WTC11 (cell line): Measurements from ENCODE around the gene AKR1E2. TPM values are rescaled to one million over a fixed set of nuclear protein-coding genes. Genes with fewer than 3 reads are reported as not detected.

Source experiments
- CBFB ChIP-seq: sonication (generic); formaldehyde crosslinking; IDR thresholded peaks from 2 replicates; pipeline ENCODE4 v1.8.1; 2022; ENCODE audit warnings: mild to moderate bottlenecking, low read depth, missing genetic modification reagents
- ETV6 ChIP-seq: sonication (generic); formaldehyde crosslinking; IDR thresholded peaks from 2 replicates; pipeline ENCODE4 v1.8.1; 2022; ENCODE audit warnings: mild to moderate bottlenecking, missing genetic modification reagents
- JAZF1 ChIP-seq: fragments of 250-450 bp; sonication (Bioruptor Pico); IDR thresholded peaks from 2 replicates; pipeline ENCODE4 v1.9.0; 2021; ENCODE audit warnings: moderate library complexity, mild to moderate bottlenecking, inconsistent platforms
- KAT7 ChIP-seq: sonication (generic); formaldehyde crosslinking; IDR thresholded peaks from 2 replicates; pipeline ENCODE4 v1.8.1; 2023; ENCODE audit warnings: missing genetic modification reagents, mild to moderate bottlenecking, borderline replicate concordance
- OVOL2 ChIP-seq: fragments of 250-450 bp; sonication (Bioruptor Pico); IDR thresholded peaks from 2 replicates; pipeline ENCODE4 v1.9.0; 2021; ENCODE audit warnings: mild to moderate bottlenecking, borderline replicate concordance
- PRRX2 ChIP-seq: fragments of 250-450 bp; sonication (Bioruptor Pico); IDR thresholded peaks from 2 replicates; pipeline ENCODE4 v1.8.0; 2021; ENCODE audit warnings: mild to moderate bottlenecking
- RELA ChIP-seq: sonication (generic); formaldehyde crosslinking; IDR thresholded peaks from 2 replicates; pipeline ENCODE4 v1.8.1; 2022; ENCODE audit warnings: missing genetic modification reagents, mild to moderate bottlenecking, borderline replicate concordance
- SOX15 ChIP-seq: fragments of 250-450 bp; sonication (Bioruptor Pico); IDR thresholded peaks from 2 replicates; pipeline ENCODE4 v1.9.0; 2021; ENCODE audit warnings: mild to moderate bottlenecking
- TEAD1 ChIP-seq: sonication (generic); formaldehyde crosslinking; IDR thresholded peaks from 2 replicates; pipeline ENCODE4 v1.8.0; 2022; ENCODE audit warnings: mild to moderate bottlenecking, missing genetic modification reagents
- TEAD4 ChIP-seq: sonication (generic); formaldehyde crosslinking; IDR thresholded peaks from 2 replicates; pipeline ENCODE4 v1.8.0; 2022; ENCODE audit warnings: mild to moderate bottlenecking, missing genetic modification reagents
- TP53 ChIP-seq: sonication (generic); formaldehyde crosslinking; IDR thresholded peaks from 2 replicates; pipeline ENCODE4 v1.8.1; 2023; ENCODE audit warnings: mild to moderate bottlenecking, missing genetic modification reagents
- ZBTB21 ChIP-seq: sonication (generic); formaldehyde crosslinking; IDR thresholded peaks from 2 replicates; pipeline ENCODE4 v1.8.1; 2023; ENCODE audit warnings: mild to moderate bottlenecking, missing genetic modification reagents, borderline replicate concordance
- ZNF317 ChIP-seq: sonication (generic); formaldehyde crosslinking; IDR thresholded peaks from 2 replicates; pipeline ENCODE4 v1.8.1; 2023; ENCODE audit warnings: low read depth, mild to moderate bottlenecking, moderate library complexity, missing genetic modification reagents, borderline replicate concordance
- ZNF671 ChIP-seq: fragments of 250-450 bp; sonication (Bioruptor Pico); IDR thresholded peaks from 2 replicates; pipeline ENCODE4 v1.8.0; 2021; ENCODE audit warnings: mild to moderate bottlenecking
- total RNA-seq: library from RNA; stranded (reverse); gene quantifications from 3 replicates; pipeline ENCODE4 v1.2.3, GENCODE V29; 2021
- TF ChIP-seq, protein P1 (sequence below): sonication (generic); formaldehyde crosslinking; conservative IDR thresholded peaks from 2 replicates; pipeline ENCODE4 v1.8.1; 2022; ENCODE audit warnings: mild to moderate bottlenecking, missing genetic modification reagents
- TF ChIP-seq, protein P2 (sequence below): fragments of 250-450 bp; sonication (Bioruptor Pico); IDR thresholded peaks from 2 replicates; pipeline ENCODE4 v1.8.0; 2021; ENCODE audit warnings: mild to moderate bottlenecking
- TF ChIP-seq, protein P3 (sequence below): sonication (generic); formaldehyde crosslinking; IDR thresholded peaks from 2 replicates; pipeline ENCODE4 v1.8.1; 2022; ENCODE audit warnings: missing genetic modification reagents, borderline replicate concordance
- TF ChIP-seq, protein P4 (sequence below): sonication (generic); formaldehyde crosslinking; IDR thresholded peaks from 2 replicates; pipeline ENCODE4 v1.8.1; 2023; ENCODE audit warnings: mild to moderate bottlenecking, missing genetic modification reagents
- TF ChIP-seq, protein P5 (sequence below): sonication (generic); formaldehyde crosslinking; IDR thresholded peaks from 2 replicates; pipeline ENCODE4 v1.8.1; 2022; ENCODE audit warnings: mild to moderate bottlenecking, moderate library complexity, missing genetic modification reagents
- TF ChIP-seq, protein P6 (sequence below): sonication (generic); formaldehyde crosslinking; IDR thresholded peaks from 2 replicates; pipeline ENCODE4 v1.8.0; 2023; ENCODE audit warnings: mild to moderate bottlenecking, missing genetic modification reagents
- TF ChIP-seq, protein P7 (sequence below): fragments of 250-450 bp; sonication (Bioruptor Pico); conservative IDR thresholded peaks from 2 replicates; pipeline ENCODE4 v1.9.0; 2021; ENCODE audit warnings: mild to moderate bottlenecking
- TF ChIP-seq, protein P8 (sequence below): sonication (generic); formaldehyde crosslinking; IDR thresholded peaks from 2 replicates; pipeline ENCODE4 v1.8.0; 2022; ENCODE audit warnings: mild to moderate bottlenecking, missing genetic modification reagents
- TF ChIP-seq, protein P9 (sequence below): fragments of 250-450 bp; sonication (Bioruptor Pico); IDR thresholded peaks from 2 replicates; pipeline ENCODE4 v1.9.0; 2021; ENCODE audit warnings: moderate library complexity, mild to moderate bottlenecking, inconsistent platforms, borderline replicate concordance

Gene AKR1E2
- total RNA-seq, 1 experiment from 2014 or later: 1.7 TPM

DNA sequence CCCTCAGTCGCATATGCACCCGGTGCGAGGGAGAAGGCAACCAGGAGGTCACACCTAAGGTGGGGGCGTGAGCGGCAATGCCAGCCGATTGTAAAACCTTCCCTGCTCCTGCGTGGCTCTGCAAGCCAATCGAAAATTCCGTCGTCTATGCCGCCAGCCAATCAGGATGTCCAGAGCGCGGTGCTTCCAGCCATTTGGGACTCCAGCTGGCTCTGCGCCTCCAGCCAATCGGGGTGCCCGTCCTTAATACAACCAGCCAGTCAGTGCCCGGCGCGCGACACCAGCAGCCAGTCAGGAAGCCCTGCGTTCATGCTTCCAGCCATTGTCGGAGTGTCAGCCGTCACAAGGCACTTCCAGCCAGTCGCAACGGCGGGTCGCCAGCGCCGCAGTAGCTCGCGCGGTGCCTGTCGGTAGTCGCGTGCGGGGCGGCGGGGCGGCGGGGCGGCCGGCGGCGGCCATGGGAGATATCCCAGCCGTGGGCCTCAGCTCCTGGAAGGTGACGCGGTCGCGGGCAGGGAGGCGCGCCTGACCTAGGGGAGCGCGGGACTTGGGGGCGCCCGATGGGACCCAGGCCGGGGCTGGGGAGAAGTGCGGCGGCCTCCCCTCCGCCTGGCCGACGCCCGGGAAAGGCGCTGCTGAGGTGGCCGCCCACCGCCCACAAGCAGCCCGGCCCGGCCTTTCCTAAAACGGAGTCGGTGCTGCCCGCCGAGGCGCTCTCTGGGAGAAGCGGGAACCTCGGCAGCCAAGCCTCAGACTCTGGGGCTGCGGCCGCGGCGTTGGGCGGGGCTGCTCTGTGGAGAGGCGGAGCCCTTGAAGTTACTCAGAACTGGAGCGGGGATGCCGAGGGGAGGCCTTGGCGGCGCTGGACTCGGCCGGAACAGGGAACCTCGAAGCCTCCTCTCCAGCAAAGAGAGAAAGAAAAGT lies at the start of gene AKR1E2 (continued):
- TF ChIP-seq ZNF317 (CRISPR knock-in tag) (peak; percentile 66; the same call in 1 of the 2 replicates), OVOL2 (CRISPR knock-in tag) (no peak), JAZF1 (CRISPR knock-in tag) (no peak), RELA (CRISPR knock-in tag) (peak; percentile 95), PRRX2 (CRISPR knock-in tag) (no peak), SOX15 (CRISPR knock-in tag) (no peak), ETV6 (peak; percentile 90), ZBTB21 (CRISPR knock-in tag) (no peak), KAT7 (CRISPR knock-in tag) (peak; percentile 86; the same call in 1 of the 2 replicates), ZNF671 (CRISPR knock-in tag) (no peak), TEAD4 (CRISPR knock-in tag) (no peak), TP53 (CRISPR knock-in tag) (peak; percentile 87), CBFB (no peak), TEAD1 (peak; percentile 75; the same call in 1 of the 2 replicates)
- TF ChIP-seq, protein P1, sequence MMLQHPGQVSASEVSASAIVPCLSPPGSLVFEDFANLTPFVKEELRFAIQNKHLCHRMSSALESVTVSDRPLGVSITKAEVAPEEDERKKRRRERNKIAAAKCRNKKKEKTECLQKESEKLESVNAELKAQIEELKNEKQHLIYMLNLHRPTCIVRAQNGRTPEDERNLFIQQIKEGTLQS (CRISPR knock-in tag): 0 out of 2 replicates have a peak, but pooled peaks have one; percentile 65
- TF ChIP-seq, protein P2, sequence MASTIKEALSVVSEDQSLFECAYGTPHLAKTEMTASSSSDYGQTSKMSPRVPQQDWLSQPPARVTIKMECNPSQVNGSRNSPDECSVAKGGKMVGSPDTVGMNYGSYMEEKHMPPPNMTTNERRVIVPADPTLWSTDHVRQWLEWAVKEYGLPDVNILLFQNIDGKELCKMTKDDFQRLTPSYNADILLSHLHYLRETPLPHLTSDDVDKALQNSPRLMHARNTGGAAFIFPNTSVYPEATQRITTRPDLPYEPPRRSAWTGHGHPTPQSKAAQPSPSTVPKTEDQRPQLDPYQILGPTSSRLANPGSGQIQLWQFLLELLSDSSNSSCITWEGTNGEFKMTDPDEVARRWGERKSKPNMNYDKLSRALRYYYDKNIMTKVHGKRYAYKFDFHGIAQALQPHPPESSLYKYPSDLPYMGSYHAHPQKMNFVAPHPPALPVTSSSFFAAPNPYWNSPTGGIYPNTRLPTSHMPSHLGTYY (CRISPR knock-in tag): no peak
- TF ChIP-seq, protein P3, sequence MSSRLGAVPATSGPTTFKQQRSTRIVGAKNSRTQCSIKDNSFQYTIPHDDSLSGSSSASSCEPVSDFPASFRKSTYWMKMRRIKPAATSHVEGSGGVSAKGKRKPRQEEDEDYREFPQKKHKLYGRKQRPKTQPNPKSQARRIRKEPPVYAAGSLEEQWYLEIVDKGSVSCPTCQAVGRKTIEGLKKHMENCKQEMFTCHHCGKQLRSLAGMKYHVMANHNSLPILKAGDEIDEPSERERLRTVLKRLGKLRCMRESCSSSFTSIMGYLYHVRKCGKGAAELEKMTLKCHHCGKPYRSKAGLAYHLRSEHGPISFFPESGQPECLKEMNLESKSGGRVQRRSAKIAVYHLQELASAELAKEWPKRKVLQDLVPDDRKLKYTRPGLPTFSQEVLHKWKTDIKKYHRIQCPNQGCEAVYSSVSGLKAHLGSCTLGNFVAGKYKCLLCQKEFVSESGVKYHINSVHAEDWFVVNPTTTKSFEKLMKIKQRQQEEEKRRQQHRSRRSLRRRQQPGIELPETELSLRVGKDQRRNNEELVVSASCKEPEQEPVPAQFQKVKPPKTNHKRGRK (CRISPR knock-in tag): no peak
- TF ChIP-seq, protein P4, sequence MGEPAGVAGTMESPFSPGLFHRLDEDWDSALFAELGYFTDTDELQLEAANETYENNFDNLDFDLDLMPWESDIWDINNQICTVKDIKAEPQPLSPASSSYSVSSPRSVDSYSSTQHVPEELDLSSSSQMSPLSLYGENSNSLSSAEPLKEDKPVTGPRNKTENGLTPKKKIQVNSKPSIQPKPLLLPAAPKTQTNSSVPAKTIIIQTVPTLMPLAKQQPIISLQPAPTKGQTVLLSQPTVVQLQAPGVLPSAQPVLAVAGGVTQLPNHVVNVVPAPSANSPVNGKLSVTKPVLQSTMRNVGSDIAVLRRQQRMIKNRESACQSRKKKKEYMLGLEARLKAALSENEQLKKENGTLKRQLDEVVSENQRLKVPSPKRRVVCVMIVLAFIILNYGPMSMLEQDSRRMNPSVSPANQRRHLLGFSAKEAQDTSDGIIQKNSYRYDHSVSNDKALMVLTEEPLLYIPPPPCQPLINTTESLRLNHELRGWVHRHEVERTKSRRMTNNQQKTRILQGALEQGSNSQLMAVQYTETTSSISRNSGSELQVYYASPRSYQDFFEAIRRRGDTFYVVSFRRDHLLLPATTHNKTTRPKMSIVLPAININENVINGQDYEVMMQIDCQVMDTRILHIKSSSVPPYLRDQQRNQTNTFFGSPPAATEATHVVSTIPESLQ (CRISPR knock-in tag): no peak
- TF ChIP-seq, protein P5, sequence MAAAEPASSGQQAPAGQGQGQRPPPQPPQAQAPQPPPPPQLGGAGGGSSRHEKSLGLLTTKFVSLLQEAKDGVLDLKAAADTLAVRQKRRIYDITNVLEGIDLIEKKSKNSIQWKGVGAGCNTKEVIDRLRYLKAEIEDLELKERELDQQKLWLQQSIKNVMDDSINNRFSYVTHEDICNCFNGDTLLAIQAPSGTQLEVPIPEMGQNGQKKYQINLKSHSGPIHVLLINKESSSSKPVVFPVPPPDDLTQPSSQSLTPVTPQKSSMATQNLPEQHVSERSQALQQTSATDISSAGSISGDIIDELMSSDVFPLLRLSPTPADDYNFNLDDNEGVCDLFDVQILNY (CRISPR knock-in tag): peak; percentile 93
- TF ChIP-seq, protein P6, sequence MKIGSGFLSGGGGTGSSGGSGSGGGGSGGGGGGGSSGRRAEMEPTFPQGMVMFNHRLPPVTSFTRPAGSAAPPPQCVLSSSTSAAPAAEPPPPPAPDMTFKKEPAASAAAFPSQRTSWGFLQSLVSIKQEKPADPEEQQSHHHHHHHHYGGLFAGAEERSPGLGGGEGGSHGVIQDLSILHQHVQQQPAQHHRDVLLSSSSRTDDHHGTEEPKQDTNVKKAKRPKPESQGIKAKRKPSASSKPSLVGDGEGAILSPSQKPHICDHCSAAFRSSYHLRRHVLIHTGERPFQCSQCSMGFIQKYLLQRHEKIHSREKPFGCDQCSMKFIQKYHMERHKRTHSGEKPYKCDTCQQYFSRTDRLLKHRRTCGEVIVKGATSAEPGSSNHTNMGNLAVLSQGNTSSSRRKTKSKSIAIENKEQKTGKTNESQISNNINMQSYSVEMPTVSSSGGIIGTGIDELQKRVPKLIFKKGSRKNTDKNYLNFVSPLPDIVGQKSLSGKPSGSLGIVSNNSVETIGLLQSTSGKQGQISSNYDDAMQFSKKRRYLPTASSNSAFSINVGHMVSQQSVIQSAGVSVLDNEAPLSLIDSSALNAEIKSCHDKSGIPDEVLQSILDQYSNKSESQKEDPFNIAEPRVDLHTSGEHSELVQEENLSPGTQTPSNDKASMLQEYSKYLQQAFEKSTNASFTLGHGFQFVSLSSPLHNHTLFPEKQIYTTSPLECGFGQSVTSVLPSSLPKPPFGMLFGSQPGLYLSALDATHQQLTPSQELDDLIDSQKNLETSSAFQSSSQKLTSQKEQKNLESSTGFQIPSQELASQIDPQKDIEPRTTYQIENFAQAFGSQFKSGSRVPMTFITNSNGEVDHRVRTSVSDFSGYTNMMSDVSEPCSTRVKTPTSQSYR: 0 out of 2 replicates have a peak, but pooled peaks have one; percentile 22
- TF ChIP-seq, protein P7, sequence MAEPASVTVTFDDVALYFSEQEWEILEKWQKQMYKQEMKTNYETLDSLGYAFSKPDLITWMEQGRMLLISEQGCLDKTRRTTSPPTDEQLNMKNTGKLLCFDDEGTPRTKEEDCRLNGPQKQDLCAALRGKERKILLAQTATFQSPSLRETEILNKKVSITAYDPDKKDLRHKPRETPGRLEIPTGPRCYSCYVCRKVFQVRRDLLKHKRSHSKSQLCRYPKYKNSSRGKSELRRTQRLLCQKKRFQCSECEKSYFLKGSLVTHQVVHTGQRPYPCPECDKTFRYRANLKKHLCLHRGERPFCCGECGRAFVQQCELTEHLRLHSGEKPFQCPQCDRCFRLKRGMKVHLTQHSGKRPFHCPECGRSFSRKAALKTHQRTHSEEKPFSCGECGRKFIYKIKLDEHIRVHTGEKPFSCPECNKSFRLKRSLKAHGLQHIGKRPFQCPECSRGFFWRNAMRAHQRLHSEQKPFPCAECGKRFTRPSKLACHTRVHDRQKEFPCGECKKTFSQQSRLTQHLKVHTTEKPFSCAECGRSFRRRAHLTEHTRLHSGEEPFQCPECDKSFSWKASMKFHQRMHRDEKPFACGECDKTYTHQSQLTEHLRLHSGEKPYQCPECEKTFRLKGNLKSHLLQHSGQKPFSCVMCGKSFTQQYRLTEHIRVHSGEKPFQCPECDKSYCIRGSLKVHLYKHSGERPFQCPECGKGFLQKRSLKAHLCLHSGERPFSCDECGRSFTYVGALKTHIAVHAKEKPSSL (CRISPR knock-in tag): no peak
- TF ChIP-seq, protein P8, sequence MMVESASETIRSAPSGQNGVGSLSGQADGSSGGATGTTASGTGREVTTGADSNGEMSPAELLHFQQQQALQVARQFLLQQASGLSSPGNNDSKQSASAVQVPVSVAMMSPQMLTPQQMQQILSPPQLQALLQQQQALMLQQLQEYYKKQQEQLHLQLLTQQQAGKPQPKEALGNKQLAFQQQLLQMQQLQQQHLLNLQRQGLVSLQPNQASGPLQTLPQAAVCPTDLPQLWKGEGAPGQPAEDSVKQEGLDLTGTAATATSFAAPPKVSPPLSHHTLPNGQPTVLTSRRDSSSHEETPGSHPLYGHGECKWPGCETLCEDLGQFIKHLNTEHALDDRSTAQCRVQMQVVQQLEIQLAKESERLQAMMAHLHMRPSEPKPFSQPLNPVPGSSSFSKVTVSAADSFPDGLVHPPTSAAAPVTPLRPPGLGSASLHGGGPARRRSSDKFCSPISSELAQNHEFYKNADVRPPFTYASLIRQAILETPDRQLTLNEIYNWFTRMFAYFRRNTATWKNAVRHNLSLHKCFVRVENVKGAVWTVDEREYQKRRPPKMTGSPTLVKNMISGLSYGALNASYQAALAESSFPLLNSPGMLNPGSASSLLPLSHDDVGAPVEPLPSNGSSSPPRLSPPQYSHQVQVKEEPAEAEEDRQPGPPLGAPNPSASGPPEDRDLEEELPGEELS (CRISPR knock-in tag): peak; percentile 9; the same call in 1 of the 2 replicates
- TF ChIP-seq, protein P9, sequence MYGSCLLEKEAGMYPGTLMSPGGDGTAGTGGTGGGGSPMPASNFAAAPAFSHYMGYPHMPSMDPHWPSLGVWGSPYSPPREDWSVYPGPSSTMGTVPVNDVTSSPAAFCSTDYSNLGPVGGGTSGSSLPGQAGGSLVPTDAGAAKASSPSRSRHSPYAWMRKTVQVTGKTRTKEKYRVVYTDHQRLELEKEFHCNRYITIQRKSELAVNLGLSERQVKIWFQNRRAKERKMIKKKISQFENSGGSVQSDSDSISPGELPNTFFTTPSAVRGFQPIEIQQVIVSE: no peak
